ENCODE measurements around the gene PNRC2. TPM values are rescaled to one million over a fixed set of nuclear protein-coding genes. Genes with fewer than 3 reads are reported as not detected.

The PNRC2 gene
- total and polyA plus RNA-seq, 10 of the 15 experiments (the other 5 are each of a cell fraction or from before 2014, with no cell fraction given): 106 to 205 (median 163) TPM

DNA sequence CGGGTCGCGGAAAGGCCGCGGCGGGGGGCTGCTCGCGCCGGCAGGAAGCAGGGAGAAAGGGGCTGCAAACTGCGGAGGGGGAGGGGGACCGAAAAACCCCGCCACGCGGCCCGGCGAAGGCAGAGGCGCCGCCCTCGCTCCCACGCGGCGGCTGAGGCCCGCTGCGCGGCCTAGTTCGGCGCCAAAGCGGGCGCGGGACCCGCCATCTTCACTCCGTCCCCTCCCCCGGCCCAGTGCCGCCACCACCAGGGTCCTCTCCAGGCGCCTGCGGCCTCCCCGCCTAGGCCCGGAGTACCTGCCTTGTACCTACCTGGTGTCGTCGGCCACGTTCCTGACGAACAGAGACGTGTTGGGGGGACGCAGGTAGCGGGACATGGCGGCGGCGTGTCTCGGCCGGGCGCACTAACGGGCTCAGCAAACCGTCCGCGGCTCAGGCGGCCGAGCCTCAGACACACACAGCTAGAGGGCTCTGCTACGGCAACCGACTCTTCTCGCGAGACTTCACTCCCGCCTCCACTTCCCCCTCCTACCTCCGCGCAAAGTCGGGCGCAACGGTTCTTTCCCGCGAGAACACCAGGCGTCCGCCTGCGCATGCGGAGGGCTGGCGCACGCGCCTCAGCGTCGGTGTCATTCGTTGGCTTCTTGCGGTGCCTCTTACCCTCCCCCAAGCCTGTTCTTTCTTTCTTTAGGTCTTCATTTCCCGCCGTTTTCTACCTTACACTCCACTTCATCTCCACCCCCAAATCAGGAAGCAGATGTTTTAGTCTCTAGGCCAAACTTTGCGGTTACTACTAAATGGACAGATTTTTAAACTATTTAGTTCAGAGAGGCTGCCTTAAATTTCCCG lies 20.5 kb downstream of the PNRC2 start, which contains the start of gene SRSF10 (continued):
- TF ChIP-seq RUNX3 (IDR thresholded peaks at IDR 0.05; ENCODE audit: low read length): peak; percentile 89
- no peak for TF ChIP-seq NR2C2 (IDR thresholded peaks at IDR 0.05; ENCODE audit: borderline replicate concordance, control insufficient read depth, insufficient read length, low read depth)
- no peak for TF ChIP-seq FOXK2 (IDR thresholded peaks at IDR 0.05)
- TF ChIP-seq, protein P1, sequence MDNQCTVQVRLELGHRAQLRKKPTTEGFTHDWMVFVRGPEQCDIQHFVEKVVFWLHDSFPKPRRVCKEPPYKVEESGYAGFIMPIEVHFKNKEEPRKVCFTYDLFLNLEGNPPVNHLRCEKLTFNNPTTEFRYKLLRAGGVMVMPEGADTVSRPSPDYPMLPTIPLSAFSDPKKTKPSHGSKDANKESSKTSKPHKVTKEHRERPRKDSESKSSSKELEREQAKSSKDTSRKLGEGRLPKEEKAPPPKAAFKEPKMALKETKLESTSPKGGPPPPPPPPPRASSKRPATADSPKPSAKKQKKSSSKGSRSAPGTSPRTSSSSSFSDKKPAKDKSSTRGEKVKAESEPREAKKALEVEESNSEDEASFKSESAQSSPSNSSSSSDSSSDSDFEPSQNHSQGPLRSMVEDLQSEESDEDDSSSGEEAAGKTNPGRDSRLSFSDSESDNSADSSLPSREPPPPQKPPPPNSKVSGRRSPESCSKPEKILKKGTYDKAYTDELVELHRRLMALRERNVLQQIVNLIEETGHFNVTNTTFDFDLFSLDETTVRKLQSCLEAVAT (IDR thresholded peaks at IDR 0.05): peak; percentile 86
- TF ChIP-seq, protein P2, sequence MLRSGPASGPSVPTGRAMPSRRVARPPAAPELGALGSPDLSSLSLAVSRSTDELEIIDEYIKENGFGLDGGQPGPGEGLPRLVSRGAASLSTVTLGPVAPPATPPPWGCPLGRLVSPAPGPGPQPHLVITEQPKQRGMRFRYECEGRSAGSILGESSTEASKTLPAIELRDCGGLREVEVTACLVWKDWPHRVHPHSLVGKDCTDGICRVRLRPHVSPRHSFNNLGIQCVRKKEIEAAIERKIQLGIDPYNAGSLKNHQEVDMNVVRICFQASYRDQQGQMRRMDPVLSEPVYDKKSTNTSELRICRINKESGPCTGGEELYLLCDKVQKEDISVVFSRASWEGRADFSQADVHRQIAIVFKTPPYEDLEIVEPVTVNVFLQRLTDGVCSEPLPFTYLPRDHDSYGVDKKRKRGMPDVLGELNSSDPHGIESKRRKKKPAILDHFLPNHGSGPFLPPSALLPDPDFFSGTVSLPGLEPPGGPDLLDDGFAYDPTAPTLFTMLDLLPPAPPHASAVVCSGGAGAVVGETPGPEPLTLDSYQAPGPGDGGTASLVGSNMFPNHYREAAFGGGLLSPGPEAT (IDR thresholded peaks at IDR 0.05; ENCODE audit: low read depth): peak; percentile 52; the same call in 1 of the 2 replicates
- TF ChIP-seq CREB1 (IDR thresholded peaks at IDR 0.05; ENCODE audit: low read depth): no peak
- TF ChIP-seq, protein P3, sequence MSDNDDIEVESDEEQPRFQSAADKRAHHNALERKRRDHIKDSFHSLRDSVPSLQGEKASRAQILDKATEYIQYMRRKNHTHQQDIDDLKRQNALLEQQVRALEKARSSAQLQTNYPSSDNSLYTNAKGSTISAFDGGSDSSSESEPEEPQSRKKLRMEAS (IDR thresholded peaks at IDR 0.05; ENCODE audit: low read depth, low read length): peak; percentile 36
- 0 out of 2 replicates have a peak, but pooled peaks have one; percentile 66 for TF ChIP-seq NFIC (IDR thresholded peaks at IDR 0.05; ENCODE audit: low read depth, low read length)
- no peak; the same call in 1 of the 2 replicates for TF ChIP-seq ZNF217 (IDR thresholded peaks at IDR 0.05)
- TF ChIP-seq RELA (IDR thresholded peaks at IDR 0.05; ENCODE audit: borderline replicate concordance, partially characterized antibody): peak; percentile 21
- TF ChIP-seq, protein P4, sequence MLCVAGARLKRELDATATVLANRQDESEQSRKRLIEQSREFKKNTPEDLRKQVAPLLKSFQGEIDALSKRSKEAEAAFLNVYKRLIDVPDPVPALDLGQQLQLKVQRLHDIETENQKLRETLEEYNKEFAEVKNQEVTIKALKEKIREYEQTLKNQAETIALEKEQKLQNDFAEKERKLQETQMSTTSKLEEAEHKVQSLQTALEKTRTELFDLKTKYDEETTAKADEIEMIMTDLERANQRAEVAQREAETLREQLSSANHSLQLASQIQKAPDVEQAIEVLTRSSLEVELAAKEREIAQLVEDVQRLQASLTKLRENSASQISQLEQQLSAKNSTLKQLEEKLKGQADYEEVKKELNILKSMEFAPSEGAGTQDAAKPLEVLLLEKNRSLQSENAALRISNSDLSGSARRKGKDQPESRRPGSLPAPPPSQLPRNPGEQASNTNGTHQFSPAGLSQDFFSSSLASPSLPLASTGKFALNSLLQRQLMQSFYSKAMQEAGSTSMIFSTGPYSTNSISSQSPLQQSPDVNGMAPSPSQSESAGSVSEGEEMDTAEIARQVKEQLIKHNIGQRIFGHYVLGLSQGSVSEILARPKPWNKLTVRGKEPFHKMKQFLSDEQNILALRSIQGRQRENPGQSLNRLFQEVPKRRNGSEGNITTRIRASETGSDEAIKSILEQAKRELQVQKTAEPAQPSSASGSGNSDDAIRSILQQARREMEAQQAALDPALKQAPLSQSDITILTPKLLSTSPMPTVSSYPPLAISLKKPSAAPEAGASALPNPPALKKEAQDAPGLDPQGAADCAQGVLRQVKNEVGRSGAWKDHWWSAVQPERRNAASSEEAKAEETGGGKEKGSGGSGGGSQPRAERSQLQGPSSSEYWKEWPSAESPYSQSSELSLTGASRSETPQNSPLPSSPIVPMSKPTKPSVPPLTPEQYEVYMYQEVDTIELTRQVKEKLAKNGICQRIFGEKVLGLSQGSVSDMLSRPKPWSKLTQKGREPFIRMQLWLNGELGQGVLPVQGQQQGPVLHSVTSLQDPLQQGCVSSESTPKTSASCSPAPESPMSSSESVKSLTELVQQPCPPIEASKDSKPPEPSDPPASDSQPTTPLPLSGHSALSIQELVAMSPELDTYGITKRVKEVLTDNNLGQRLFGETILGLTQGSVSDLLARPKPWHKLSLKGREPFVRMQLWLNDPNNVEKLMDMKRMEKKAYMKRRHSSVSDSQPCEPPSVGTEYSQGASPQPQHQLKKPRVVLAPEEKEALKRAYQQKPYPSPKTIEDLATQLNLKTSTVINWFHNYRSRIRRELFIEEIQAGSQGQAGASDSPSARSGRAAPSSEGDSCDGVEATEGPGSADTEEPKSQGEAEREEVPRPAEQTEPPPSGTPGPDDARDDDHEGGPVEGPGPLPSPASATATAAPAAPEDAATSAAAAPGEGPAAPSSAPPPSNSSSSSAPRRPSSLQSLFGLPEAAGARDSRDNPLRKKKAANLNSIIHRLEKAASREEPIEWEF (IDR thresholded peaks at IDR 0.05; ENCODE audit: insufficient replicate concordance, low read depth, low read length): no peak
- TF ChIP-seq CHD1 (IDR thresholded peaks at IDR 0.05; ENCODE audit: low read depth, low read length): peak; percentile 87; the same call in 1 of the 2 replicates
- TF ChIP-seq ZBED1 (IDR thresholded peaks at IDR 0.05; ENCODE audit: borderline replicate concordance): 0 out of 2 replicates have a peak, but pooled peaks have one; percentile 10
- TF ChIP-seq EED (IDR thresholded peaks at IDR 0.05; ENCODE audit: low read depth): peak; percentile 49; the same call in 1 of the 2 replicates
- peak; percentile 87 for TF ChIP-seq DPF2 (IDR thresholded peaks at IDR 0.05)
- no peak for TF ChIP-seq ZNF274 (IDR thresholded peaks at IDR 0.05; ENCODE audit: insufficient read depth, insufficient read length)
- no peak; a peak in 1 of 4 replicates for TF ChIP-seq ETV6 (conservative IDR thresholded peaks at IDR 0.05 in 1 of 2, IDR thresholded peaks at IDR 0.05 in 1 of 2; ENCODE audit: borderline replicate concordance in 1 of 2, low read depth in 1 of 2)
- TF ChIP-seq, protein P5, sequence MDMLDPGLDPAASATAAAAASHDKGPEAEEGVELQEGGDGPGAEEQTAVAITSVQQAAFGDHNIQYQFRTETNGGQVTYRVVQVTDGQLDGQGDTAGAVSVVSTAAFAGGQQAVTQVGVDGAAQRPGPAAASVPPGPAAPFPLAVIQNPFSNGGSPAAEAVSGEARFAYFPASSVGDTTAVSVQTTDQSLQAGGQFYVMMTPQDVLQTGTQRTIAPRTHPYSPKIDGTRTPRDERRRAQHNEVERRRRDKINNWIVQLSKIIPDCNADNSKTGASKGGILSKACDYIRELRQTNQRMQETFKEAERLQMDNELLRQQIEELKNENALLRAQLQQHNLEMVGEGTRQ (IDR thresholded peaks at IDR 0.05; ENCODE audit: borderline replicate concordance, low read depth, low read length): no peak
- TF ChIP-seq NR2C1 (IDR thresholded peaks at IDR 0.05): 0 out of 2 replicates have a peak, but pooled peaks have one; percentile 15
